Osteoblast (primary cell): Measurements from ENCODE around the gene DEFB129. TPM values are rescaled to one million over a fixed set of nuclear protein-coding genes. Genes with fewer than 3 reads are reported as not detected.

Experiments
- DNase-seq: peaks from one replicate; pipeline ENCODE4 v3.0.0; 2011; ENCODE audit warnings: low spot score, mixed read lengths; ENCODE audit not compliant: insufficient read length; ENCODE audit errors: missing footprints
- H2AFZ ChIP-seq: 2 replicates; pipeline ENCODE4 v1.6.0; 2011; ENCODE audit warnings: mild to moderate bottlenecking, low read length
- H3K27ac ChIP-seq: 2 replicates; pipeline ENCODE4 v1.5.1; 2011; ENCODE audit warnings: mild to moderate bottlenecking, low read depth, low read length, moderate library complexity
- H3K27me3 ChIP-seq: 2 replicates; pipeline ENCODE4 v1.6.0; 2012; ENCODE audit warnings: mild to moderate bottlenecking, control low read depth, inconsistent platforms, low read length, moderate library complexity; ENCODE audit not compliant: insufficient read depth
- H3K36me3 ChIP-seq: 2 replicates; pipeline ENCODE4 v1.5.1; 2011; ENCODE audit warnings: mild to moderate bottlenecking, low read length, control low read depth, moderate library complexity; ENCODE audit not compliant: insufficient read depth
- H3K4me1 ChIP-seq: 2 replicates; pipeline ENCODE4 v1.5.1; 2011; ENCODE audit warnings: mild to moderate bottlenecking, low read length, control low read depth, moderate library complexity; ENCODE audit not compliant: insufficient read depth
- H3K4me2 ChIP-seq: 2 replicates; pipeline ENCODE4 v1.6.0; 2011; ENCODE audit warnings: mild to moderate bottlenecking, low read length; ENCODE audit not compliant: insufficient read depth
- H3K4me3 ChIP-seq: fragments of 200-600 bp; sonication (generic); 3 replicates; pipeline ENCODE4 v1.5.1; 2012; ENCODE audit warnings: mild to moderate bottlenecking, low read length, inconsistent platforms; ENCODE audit not compliant: insufficient read depth
- H3K79me2 ChIP-seq: 2 replicates; pipeline ENCODE4 v1.6.0; 2012; ENCODE audit warnings: mild to moderate bottlenecking, low read length, control low read depth, inconsistent platforms; ENCODE audit not compliant: insufficient read depth
- H3K9me3 ChIP-seq: 2 replicates; pipeline ENCODE4 v1.5.1; 2011; ENCODE audit warnings: low read depth, low read length, control low read depth
- H4K20me1 ChIP-seq: 2 replicates; pipeline ENCODE4 v1.6.0; 2012; ENCODE audit warnings: mild to moderate bottlenecking, low read length, control low read depth; ENCODE audit not compliant: insufficient read depth
- total RNA-seq: library from RNA; depleted of rRNA; stranded (reverse); fragments of >200 nt; gene quantifications from 2 replicates; pipeline ENCODE4 v1.2.3, GENCODE V29; 2012
- TF ChIP-seq, protein P1 (sequence below): IDR thresholded peaks from 2 replicates; pipeline ENCODE4 v1.5.1; 2011; ENCODE audit warnings: mild to moderate bottlenecking, low read depth, low read length, moderate library complexity; ENCODE audit errors: extremely low read depth

Gene DEFB129
- total RNA-seq, 1 donor: not detected

DNA sequence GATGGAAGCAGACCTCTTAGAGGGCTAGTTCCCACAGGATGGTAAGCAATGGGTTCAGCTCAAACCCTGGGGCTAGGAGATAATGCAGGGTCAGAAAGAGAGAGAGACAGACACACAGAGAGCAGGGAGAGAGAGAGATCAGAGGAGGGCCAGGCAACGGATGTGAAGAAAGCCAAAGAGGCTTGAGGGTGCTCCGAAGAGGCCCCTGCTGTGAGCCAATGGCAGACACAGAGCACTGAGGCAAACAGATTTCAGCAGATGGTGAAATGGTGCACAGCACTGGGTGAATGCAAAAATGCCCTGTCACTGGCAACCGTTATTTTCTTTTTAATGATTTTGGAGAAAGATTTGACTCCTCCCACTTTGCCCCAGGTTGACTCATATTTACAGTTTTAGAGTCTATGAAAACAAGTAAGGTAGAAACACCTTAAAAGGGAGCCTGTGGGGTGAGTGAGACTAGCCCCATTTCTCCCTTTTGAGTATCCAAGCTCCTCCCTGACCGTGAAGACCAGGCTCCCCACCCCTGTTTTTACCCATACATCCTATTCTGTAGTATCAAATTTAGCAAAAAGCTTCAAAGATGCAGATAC lies 31.3 kb downstream of the DEFB129 start:
- H3K4me3 ChIP-seq: no peak overlapping the region
- no peak overlapping the region for H3K27ac ChIP-seq
- H3K36me3 ChIP-seq: no peaks in the 10 kb centered on the region
- no peak overlapping the region for H3K4me2 ChIP-seq
- no peaks in the 10 kb centered on the region for H4K20me1 ChIP-seq
- no peaks in the 10 kb centered on the region for H3K79me2 ChIP-seq
- H3K27me3 ChIP-seq: peaks cover 17% of the 10 kb centered on the region
- no peak overlapping the region for H2AFZ ChIP-seq
- DNase-seq: no peak
- no peaks in the 10 kb centered on the region for H3K9me3 ChIP-seq
- TF ChIP-seq, protein P1, sequence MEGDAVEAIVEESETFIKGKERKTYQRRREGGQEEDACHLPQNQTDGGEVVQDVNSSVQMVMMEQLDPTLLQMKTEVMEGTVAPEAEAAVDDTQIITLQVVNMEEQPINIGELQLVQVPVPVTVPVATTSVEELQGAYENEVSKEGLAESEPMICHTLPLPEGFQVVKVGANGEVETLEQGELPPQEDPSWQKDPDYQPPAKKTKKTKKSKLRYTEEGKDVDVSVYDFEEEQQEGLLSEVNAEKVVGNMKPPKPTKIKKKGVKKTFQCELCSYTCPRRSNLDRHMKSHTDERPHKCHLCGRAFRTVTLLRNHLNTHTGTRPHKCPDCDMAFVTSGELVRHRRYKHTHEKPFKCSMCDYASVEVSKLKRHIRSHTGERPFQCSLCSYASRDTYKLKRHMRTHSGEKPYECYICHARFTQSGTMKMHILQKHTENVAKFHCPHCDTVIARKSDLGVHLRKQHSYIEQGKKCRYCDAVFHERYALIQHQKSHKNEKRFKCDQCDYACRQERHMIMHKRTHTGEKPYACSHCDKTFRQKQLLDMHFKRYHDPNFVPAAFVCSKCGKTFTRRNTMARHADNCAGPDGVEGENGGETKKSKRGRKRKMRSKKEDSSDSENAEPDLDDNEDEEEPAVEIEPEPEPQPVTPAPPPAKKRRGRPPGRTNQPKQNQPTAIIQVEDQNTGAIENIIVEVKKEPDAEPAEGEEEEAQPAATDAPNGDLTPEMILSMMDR: no peak
- H3K4me1 ChIP-seq: no peaks in the 10 kb centered on the region

DNA sequence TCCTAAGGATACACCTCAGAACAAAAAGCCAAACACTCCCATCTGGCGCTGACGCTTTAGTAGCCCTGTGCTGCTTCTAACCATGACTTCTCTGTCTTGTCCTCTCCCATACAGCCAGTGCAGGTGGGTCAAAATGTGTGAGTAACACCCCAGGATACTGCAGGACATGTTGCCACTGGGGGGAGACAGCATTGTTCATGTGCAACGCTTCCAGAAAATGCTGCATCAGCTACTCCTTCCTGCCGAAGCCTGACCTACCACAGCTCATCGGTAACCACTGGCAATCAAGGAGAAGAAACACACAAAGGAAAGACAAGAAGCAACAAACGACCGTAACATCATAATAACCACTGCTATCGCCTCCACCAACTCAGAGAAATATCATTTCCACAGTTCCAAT lies 31.9 kb downstream of the DEFB129 start:
- no peaks in the 10 kb centered on the region for H4K20me1 ChIP-seq
- H3K4me3 ChIP-seq: no peak overlapping the region
- peaks cover 17% of the 10 kb centered on the region for H3K27me3 ChIP-seq
- H3K79me2 ChIP-seq: no peaks in the 10 kb centered on the region
- TF ChIP-seq, protein P1: peak; percentile 43
- peak; percentile 77 for DNase-seq
- no peak overlapping the region for H3K4me2 ChIP-seq
- H3K4me1 ChIP-seq: no peaks in the 10 kb centered on the region
- H2AFZ ChIP-seq: no peak overlapping the region
- H3K9me3 ChIP-seq: no peaks in the 10 kb centered on the region
- no peaks in the 10 kb centered on the region for H3K36me3 ChIP-seq
- no peak overlapping the region for H3K27ac ChIP-seq

DNA sequence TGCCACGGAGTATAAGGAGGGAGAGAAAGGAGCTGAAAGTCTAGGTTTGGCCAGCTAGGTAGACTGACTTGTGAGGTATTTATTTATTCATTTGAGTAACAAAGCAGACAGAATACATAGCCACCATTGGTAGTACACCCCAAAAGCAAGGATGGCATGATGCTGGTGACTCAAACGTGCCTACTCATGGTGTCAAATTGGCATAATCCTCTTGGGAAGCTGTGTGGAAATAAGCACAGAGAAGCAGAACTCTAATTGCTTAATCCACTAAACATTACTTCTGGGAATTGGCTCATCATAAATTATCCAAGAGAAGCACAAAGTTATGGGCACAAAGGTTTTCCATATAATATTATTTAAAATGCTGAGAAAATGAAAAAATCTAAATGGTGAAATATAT lies 32.9 kb downstream of the DEFB129 start:
- Histone ChIP-seq H4K20me1 (no peaks in the 10 kb centered on the region), H3K79me2 (no peaks in the 10 kb centered on the region), H3K4me3 (no peak overlapping the region), H3K9me3 (no peaks in the 10 kb centered on the region), H3K36me3 (no peaks in the 10 kb centered on the region), H3K4me2 (no peak overlapping the region), H3K27ac (no peak overlapping the region), H2AFZ (no peak overlapping the region), H3K27me3 (peaks cover 15% of the 10 kb centered on the region), H3K4me1 (no peaks in the 10 kb centered on the region)
- TF ChIP-seq, protein P1: no peak
- no peak for DNase-seq

DNA sequence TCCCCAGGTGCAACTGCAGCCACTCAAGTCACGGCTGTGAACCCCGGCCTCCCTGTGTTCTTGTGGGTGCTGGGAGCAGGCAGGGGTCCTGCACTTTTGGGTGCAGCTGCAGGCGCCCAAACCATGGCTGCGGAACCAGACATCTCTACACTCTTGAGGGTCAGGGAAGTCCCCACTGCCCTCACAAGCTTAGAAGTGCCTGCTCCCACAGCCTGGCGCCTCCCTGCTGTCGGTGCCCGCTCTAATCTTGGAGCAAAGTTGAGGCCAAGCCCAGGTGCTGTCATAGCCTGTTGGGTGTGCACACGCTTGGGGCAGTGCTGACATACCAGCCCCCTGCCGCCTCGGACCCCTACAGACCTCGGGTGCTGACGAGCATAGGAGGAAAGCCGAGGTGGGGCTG lies 36.6 kb downstream of the DEFB129 start:
- DNase-seq: no peak
- Histone ChIP-seq H3K27me3 (peaks cover 12% of the 10 kb centered on the region), H2AFZ (no peak overlapping the region), H4K20me1 (no peaks in the 10 kb centered on the region), H3K79me2 (no peaks in the 10 kb centered on the region), H3K4me1 (peaks cover 5% of the 10 kb centered on the region), H3K4me2 (no peak overlapping the region), H3K9me3 (no peaks in the 10 kb centered on the region), H3K27ac (no peak overlapping the region), H3K36me3 (no peaks in the 10 kb centered on the region), H3K4me3 (no peak overlapping the region)
- TF ChIP-seq, protein P1: no peak
